Keratinocyte (primary cell): ENCODE measurements around the gene PTPDC1. TPM values are rescaled to one million over a fixed set of nuclear protein-coding genes. Genes with fewer than 3 reads are reported as not detected.

Experiments used
- DNase-seq: peaks from one replicate; pipeline ENCODE4 v3.0.0-alpha.2; 2011; ENCODE audit warnings: low read depth, missing footprints, low spot score
- FAIRE-seq: peaks from 2 replicates; lab custom pipeline; 2011; peaks lifted over from hg19 to GRCh38; lab: Jason Lieb, UNC
- H2AFZ ChIP-seq: 2 replicates; pipeline ENCODE4 v1.6.0; 2012; ENCODE audit warnings: low read length, control low read depth, inconsistent platforms; ENCODE audit not compliant: control insufficient read depth
- H3K27ac ChIP-seq: 2 replicates; pipeline ENCODE4 v1.5.1; 2011; ENCODE audit warnings: low read length; ENCODE audit not compliant: control insufficient read depth, insufficient read depth
- H3K27me3 ChIP-seq: 3 replicates; pipeline ENCODE4 v1.6.0; 2011; ENCODE audit warnings: low read length; ENCODE audit not compliant: control insufficient read depth, insufficient read depth; ENCODE audit errors: extremely low read depth
- H3K36me3 ChIP-seq, 2 experiments: 2 replicates in 1 of 2; 3 replicates in 1 of 2; pipeline ENCODE4 v1.5.1; 2011; ENCODE audit warnings: low read length in 2 of 2, mild to moderate bottlenecking in 1 of 2; ENCODE audit not compliant: control insufficient read depth in 2 of 2, insufficient read depth in 2 of 2; ENCODE audit errors: extremely low read depth in 1 of 2
- H3K4me1 ChIP-seq: 3 replicates; pipeline ENCODE4 v1.5.1; 2011; ENCODE audit warnings: low read length; ENCODE audit not compliant: control insufficient read depth, insufficient read depth; ENCODE audit errors: extremely low read depth
- H3K4me2 ChIP-seq: 3 replicates; pipeline ENCODE4 v1.6.0; 2011; ENCODE audit warnings: low read depth, low read length; ENCODE audit not compliant: control insufficient read depth, insufficient read depth; ENCODE audit errors: extremely low read depth
- H3K4me3 ChIP-seq, 3 experiments: fragments of 200-600 bp in 1 of 3; sonication (generic) in 1 of 3; 2 replicates in 2 of 3; 3 replicates in 1 of 3; pipeline ENCODE4 v1.5.1; 2011 to 2016; ENCODE audit warnings: low read length in 3 of 3, mild to moderate bottlenecking in 3 of 3, control low read depth in 2 of 3, inconsistent platforms in 1 of 3, low read depth in 1 of 3, mixed read lengths in 1 of 3, mixed run types in 1 of 3, moderate library complexity in 1 of 3; ENCODE audit not compliant: control insufficient read depth in 2 of 3, insufficient read depth in 2 of 3; ENCODE audit errors: extremely low read depth in 1 of 3
- H3K79me2 ChIP-seq: 2 replicates; pipeline ENCODE4 v1.6.0; 2012; ENCODE audit warnings: low read length; ENCODE audit not compliant: control insufficient read depth, insufficient read depth
- H3K9ac ChIP-seq: 3 replicates; pipeline ENCODE4 v1.6.0; 2011; ENCODE audit warnings: low read length; ENCODE audit not compliant: control insufficient read depth, insufficient read depth; ENCODE audit errors: extremely low read depth
- H3K9me1 ChIP-seq: 3 replicates; pipeline ENCODE4 v1.6.0; 2011; ENCODE audit warnings: low read length; ENCODE audit not compliant: control insufficient read depth, insufficient read depth; ENCODE audit errors: extremely low read depth
- H3K9me3 ChIP-seq: 2 replicates; pipeline ENCODE4 v1.5.1; 2012; ENCODE audit warnings: low read depth, low read length; ENCODE audit not compliant: control insufficient read depth
- H4K20me1 ChIP-seq: 3 replicates; pipeline ENCODE4 v1.6.0; 2011; ENCODE audit warnings: low read length; ENCODE audit not compliant: control insufficient read depth, insufficient read depth; ENCODE audit errors: extremely low read depth
- EZH2 ChIP-seq: IDR thresholded peaks from one replicate; pipeline ENCODE4 v1.6.1; 2012; ENCODE audit warnings: inconsistent platforms, mild to moderate bottlenecking, low read length, moderate library complexity
- dilution Hi-C: fragments of 300-500 bp; cut with MboI; formaldehyde crosslinking; loops from one replicate; pipeline ENCODE4 v1.7.0; 2020; ENCODE audit warnings: low sequenced_read_pairs; ENCODE audit not compliant: extremely low pct_ligation_motif_present
- polyA plus RNA-seq, 5 experiments: library from polyadenylated mRNA; depleted of rRNA in 3 of 5; stranded (reverse) in 3 of 5; stranded (forward) in 1 of 5; unstranded in 1 of 5; fragments of >200 nt; gene quantifications; 1 replicate in 1 of 5; 2 replicates in 3 of 5; 3 replicates in 1 of 5; pipeline versions ENCODE4 v1.2.1 to v1.2.3, GENCODE V29; 2011 to 2012; ENCODE audit warnings: missing spikeins in 2 of 5, low read depth in 1 of 5, low replicate concordance in 1 of 5
- TF ChIP-seq, protein P1 (sequence below), 3 experiments: IDR thresholded peaks in 1 of 3; conservative IDR thresholded peaks in 1 of 3; optimal IDR thresholded peaks in 1 of 3; 2 replicates in 2 of 3; 3 replicates in 1 of 3; pipeline versions ENCODE3 to v1.5.1; 2011; ENCODE audit warnings: low read length in 3 of 3, mild to moderate bottlenecking in 3 of 3, moderate library complexity in 2 of 3, control low read depth in 1 of 3, inconsistent platforms in 1 of 3; ENCODE audit not compliant: insufficient read depth in 2 of 3; ENCODE audit errors: extremely low read depth in 1 of 3

Gene PTPDC1
- polyA plus RNA-seq, 1 donor (not counting 4 experiments of a cell fraction or from before 2014, with no cell fraction given), result 8.2 TPM

- H2AFZ ChIP-seq, result no peak overlapping the region
- H3K36me3 ChIP-seq, result no peaks in the 10 kb centered on the region
- DNase-seq, result peak; percentile 54
- H3K4me2 ChIP-seq, result peak overlapping the region; percentile 64
- peak; percentile 98 for FAIRE-seq
- H3K79me2 ChIP-seq, result no peaks in the 10 kb centered on the region
- H3K27ac ChIP-seq, result peak overlapping the region; percentile 71
- peaks cover 32% of the 10 kb centered on the region for H3K4me1 ChIP-seq
- H3K9ac ChIP-seq, result peak overlapping the region; percentile 5
- no peaks in the 10 kb centered on the region for H3K9me3 ChIP-seq
- H3K4me3 ChIP-seq, result peak overlapping the region in 1 of 3 experiments; percentile 1
- dilution Hi-C loops, result no loop called here
- H4K20me1 ChIP-seq, result peaks cover 3% of the 10 kb centered on the region
- no peak for TF ChIP-seq EZH2
- TF ChIP-seq, protein P1, sequence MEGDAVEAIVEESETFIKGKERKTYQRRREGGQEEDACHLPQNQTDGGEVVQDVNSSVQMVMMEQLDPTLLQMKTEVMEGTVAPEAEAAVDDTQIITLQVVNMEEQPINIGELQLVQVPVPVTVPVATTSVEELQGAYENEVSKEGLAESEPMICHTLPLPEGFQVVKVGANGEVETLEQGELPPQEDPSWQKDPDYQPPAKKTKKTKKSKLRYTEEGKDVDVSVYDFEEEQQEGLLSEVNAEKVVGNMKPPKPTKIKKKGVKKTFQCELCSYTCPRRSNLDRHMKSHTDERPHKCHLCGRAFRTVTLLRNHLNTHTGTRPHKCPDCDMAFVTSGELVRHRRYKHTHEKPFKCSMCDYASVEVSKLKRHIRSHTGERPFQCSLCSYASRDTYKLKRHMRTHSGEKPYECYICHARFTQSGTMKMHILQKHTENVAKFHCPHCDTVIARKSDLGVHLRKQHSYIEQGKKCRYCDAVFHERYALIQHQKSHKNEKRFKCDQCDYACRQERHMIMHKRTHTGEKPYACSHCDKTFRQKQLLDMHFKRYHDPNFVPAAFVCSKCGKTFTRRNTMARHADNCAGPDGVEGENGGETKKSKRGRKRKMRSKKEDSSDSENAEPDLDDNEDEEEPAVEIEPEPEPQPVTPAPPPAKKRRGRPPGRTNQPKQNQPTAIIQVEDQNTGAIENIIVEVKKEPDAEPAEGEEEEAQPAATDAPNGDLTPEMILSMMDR (optimal IDR thresholded peaks at IDR 0.05 in 1 of 3, IDR thresholded peaks at IDR 0.05 in 1 of 3, conservative IDR thresholded peaks at IDR 0.05 in 1 of 3; ENCODE audit: extremely low read depth in 1 of 3, insufficient read depth in 2 of 3, low read length in 3 of 3), result no peak
- no peaks in the 10 kb centered on the region for H3K27me3 ChIP-seq
- no peaks in the 10 kb centered on the region for H3K9me1 ChIP-seq
Observed at GRCh38 chr9:94096819-94097577, 12.7 kb downstream of the PTPDC1 start.

DNA sequence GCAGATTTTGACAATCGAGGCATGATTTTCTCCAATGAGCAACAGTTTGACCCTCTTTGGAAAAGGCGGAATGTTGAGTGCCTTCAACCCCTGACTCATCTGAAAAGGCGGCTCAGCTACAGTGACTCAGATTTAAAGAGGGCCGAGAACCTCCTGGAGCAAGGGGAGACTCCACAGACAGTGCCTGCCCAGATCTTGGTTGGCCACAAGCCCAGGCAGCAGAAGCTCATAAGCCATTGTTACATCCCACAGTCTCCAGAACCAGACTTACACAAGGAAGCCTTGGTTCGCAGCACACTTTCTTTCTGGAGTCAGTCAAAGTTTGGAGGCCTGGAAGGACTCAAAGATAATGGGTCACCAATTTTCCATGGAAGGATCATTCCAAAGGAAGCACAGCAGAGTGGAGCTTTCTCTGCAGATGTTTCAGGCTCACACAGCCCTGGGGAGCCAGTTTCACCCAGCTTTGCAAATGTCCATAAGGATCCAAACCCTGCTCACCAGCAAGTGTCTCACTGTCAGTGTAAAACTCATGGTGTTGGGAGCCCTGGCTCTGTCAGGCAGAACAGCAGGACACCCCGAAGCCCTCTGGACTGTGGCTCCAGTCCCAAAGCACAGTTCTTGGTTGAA, 13.6 kb downstream of the PTPDC1 start:
- no peaks in the 10 kb centered on the region for H3K9me1 ChIP-seq
- peak overlapping the region; percentile 13 for H2AFZ ChIP-seq
- no peak overlapping the region for H3K9ac ChIP-seq
- peak overlapping the region; percentile 64 for H3K4me2 ChIP-seq
- peaks cover 32% of the 10 kb centered on the region for H3K4me1 ChIP-seq
- FAIRE-seq (peak; percentile 96), DNase-seq (peak; percentile 69)
- H4K20me1 ChIP-seq, result peaks cover 3% of the 10 kb centered on the region
- dilution Hi-C loops, result no loop called here
- no peaks in the 10 kb centered on the region for H3K9me3 ChIP-seq
- peak overlapping the region; percentile 63 for H3K27ac ChIP-seq
- no peaks in the 10 kb centered on the region for H3K36me3 ChIP-seq
- no peaks in the 10 kb centered on the region for H3K79me2 ChIP-seq
- H3K27me3 ChIP-seq, result no peaks in the 10 kb centered on the region
- TF ChIP-seq, protein P1 (optimal IDR thresholded peaks at IDR 0.05 in 1 of 3, IDR thresholded peaks at IDR 0.05 in 1 of 3, conservative IDR thresholded peaks at IDR 0.05 in 1 of 3; ENCODE audit: extremely low read depth in 1 of 3, insufficient read depth in 2 of 3, low read length in 3 of 3), result no peak
- no peak for TF ChIP-seq EZH2
- H3K4me3 ChIP-seq, result peak overlapping the region in 2 of 3 experiments; percentile 3 to 6
